Measurements from ENCODE around the gene DOK6.

DNA sequence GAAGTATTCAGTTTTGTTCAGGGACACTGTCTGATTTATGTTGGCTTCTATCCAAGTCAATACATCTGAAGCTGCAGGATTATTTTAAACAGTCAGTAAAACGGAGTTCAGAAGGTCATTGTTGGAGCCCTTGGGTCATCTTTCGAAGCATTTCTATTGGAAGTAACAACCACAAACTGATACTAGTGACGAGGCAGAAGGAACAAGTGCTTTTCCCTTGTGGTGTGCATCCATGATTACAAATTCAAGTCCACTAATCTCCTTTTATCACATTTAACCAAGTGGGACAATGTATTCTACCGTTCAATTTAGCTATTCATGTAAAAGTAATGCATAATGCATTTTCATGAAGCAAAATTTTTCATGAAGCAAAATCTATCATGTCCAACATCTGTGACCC lies 470.0 kb downstream of the DOK6 start:
- TF ChIP-seq, protein P1, sequence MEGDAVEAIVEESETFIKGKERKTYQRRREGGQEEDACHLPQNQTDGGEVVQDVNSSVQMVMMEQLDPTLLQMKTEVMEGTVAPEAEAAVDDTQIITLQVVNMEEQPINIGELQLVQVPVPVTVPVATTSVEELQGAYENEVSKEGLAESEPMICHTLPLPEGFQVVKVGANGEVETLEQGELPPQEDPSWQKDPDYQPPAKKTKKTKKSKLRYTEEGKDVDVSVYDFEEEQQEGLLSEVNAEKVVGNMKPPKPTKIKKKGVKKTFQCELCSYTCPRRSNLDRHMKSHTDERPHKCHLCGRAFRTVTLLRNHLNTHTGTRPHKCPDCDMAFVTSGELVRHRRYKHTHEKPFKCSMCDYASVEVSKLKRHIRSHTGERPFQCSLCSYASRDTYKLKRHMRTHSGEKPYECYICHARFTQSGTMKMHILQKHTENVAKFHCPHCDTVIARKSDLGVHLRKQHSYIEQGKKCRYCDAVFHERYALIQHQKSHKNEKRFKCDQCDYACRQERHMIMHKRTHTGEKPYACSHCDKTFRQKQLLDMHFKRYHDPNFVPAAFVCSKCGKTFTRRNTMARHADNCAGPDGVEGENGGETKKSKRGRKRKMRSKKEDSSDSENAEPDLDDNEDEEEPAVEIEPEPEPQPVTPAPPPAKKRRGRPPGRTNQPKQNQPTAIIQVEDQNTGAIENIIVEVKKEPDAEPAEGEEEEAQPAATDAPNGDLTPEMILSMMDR (conservative IDR thresholded peaks at IDR 0.05), result no peak
- no peak for TF ChIP-seq ZFX (IDR thresholded peaks at IDR 0.05)
